Neural cell (in vitro differentiated cells): ENCODE measurements around the gene ZDHHC17.

Experiments
- MXI1 ChIP-seq: fragments of 450-650 bp; conservative IDR thresholded peaks from 2 replicates; pipeline ENCODE4 v1.6.1; 2014; ENCODE audit warnings: antibody characterized with exemption, mild to moderate bottlenecking; ENCODE audit not compliant: poor library complexity, severe bottlenecking
- POLR2AphosphoS5 ChIP-seq: IDR thresholded peaks from 2 replicates; pipeline ENCODE4 v1.6.1; 2012
- TF ChIP-seq, protein P1 (sequence below): fragments of 450-650 bp; IDR thresholded peaks from 2 replicates; pipeline ENCODE4 v1.5.1; 2014; ENCODE audit warnings: antibody characterized with exemption, mild to moderate bottlenecking, moderate library complexity; ENCODE audit not compliant: poor library complexity, severe bottlenecking

DNA sequence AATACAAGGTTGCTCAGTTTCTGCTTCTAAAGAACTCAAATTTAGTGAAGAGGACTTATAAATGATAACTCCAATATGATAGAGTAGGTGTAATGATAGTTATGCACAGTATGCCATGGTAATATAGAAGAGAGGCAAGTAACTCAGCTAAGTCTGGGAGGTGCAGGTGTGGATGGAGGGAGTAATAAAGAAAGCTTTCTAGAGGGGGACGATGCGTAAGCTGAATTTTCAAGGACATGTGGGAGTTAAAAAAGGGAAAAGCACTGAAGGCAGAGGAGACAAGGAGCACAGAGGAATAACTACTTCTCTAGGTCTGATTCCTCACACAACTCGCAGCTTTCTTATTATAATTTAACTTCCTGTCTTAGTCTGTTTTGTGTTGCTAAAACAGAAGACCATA lies 49.1 kb upstream of the ZDHHC17 start:
- TF ChIP-seq MXI1 = no peak
- TF ChIP-seq POLR2AphosphoS5 = no peak
- TF ChIP-seq, protein P1, sequence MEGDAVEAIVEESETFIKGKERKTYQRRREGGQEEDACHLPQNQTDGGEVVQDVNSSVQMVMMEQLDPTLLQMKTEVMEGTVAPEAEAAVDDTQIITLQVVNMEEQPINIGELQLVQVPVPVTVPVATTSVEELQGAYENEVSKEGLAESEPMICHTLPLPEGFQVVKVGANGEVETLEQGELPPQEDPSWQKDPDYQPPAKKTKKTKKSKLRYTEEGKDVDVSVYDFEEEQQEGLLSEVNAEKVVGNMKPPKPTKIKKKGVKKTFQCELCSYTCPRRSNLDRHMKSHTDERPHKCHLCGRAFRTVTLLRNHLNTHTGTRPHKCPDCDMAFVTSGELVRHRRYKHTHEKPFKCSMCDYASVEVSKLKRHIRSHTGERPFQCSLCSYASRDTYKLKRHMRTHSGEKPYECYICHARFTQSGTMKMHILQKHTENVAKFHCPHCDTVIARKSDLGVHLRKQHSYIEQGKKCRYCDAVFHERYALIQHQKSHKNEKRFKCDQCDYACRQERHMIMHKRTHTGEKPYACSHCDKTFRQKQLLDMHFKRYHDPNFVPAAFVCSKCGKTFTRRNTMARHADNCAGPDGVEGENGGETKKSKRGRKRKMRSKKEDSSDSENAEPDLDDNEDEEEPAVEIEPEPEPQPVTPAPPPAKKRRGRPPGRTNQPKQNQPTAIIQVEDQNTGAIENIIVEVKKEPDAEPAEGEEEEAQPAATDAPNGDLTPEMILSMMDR = no peak
